Ureter (tissue), 1 donor: ENCODE data around the gene KRT23. TPM values are rescaled to one million over a fixed set of nuclear protein-coding genes. Genes with fewer than 3 reads are reported as not detected.

Source experiments
- total RNA-seq: library from RNA; stranded (reverse); gene quantifications from one replicate; pipeline ENCODE4 v1.2.4, GENCODE V29; 2023
- donor health status: DM: yes; HTN: yes; CAD: no.

Gene KRT23
- total RNA-seq, 1 donor from 2014 or later, result 3.9 TPM

Other genes with a start within 250 kb of the KRT23 start
- gene KRT24, start 233.9 kb downstream of the KRT23 start, total RNA-seq, result 0.52 TPM
- not detected for gene KRT25, start 182.3 kb downstream of the KRT23 start, total RNA-seq
- gene KRT26, start 165.4 kb downstream of the KRT23 start, total RNA-seq, result not detected
- 2.0 TPM for gene KRT27, start 155.1 kb downstream of the KRT23 start, total RNA-seq
- gene KRT28, start 137.7 kb downstream of the KRT23 start, total RNA-seq, result not detected
- 70.1 TPM for gene KRT10, start 115.0 kb downstream of the KRT23 start, total RNA-seq
- gene KRT12, start 70.4 kb downstream of the KRT23 start, total RNA-seq, result not detected
- 4.7 TPM for gene KRT20, start 52.4 kb downstream of the KRT23 start, total RNA-seq
- gene KRT39, start 29.3 kb upstream of the KRT23 start, total RNA-seq, result not detected
- gene KRT40, start 46.7 kb upstream of the KRT23 start, total RNA-seq, result not detected
- not detected for gene KRTAP3-3, start 56.5 kb upstream of the KRT23 start, total RNA-seq
- not detected for gene KRTAP3-2, start 62.3 kb upstream of the KRT23 start, total RNA-seq
- gene KRTAP3-1, start 71.5 kb upstream of the KRT23 start, total RNA-seq, result not detected
- not detected for gene KRTAP1-5, start 89.6 kb upstream of the KRT23 start, total RNA-seq
- not detected for gene KRTAP1-4, start 92.5 kb upstream of the KRT23 start, total RNA-seq
- gene KRTAP1-3, start 97.2 kb upstream of the KRT23 start, total RNA-seq, result not detected
- gene KRTAP1-1, start 103.8 kb upstream of the KRT23 start, total RNA-seq, result not detected
- gene KRTAP2-1, start 109.7 kb upstream of the KRT23 start, total RNA-seq, result not detected
- gene KRTAP2-2, start 117.6 kb upstream of the KRT23 start, total RNA-seq, result not detected
- gene KRTAP2-3, start 122.5 kb upstream of the KRT23 start, total RNA-seq, result not detected
- not detected for gene KRTAP2-4, start 128.2 kb upstream of the KRT23 start, total RNA-seq
- not detected for gene KRTAP4-7, start 146.5 kb upstream of the KRT23 start, total RNA-seq
- not detected for gene KRTAP4-8, start 160.5 kb upstream of the KRT23 start, total RNA-seq
- not detected for gene KRTAP4-16, start 164.6 kb upstream of the KRT23 start, total RNA-seq
- gene KRTAP4-9, start 167.7 kb upstream of the KRT23 start, total RNA-seq, result not detected
- gene KRTAP4-11, start 180.7 kb upstream of the KRT23 start, total RNA-seq, result not detected
- gene KRTAP4-12, start 186.5 kb upstream of the KRT23 start, total RNA-seq, result not detected
- not detected for gene KRTAP4-6, start 202.9 kb upstream of the KRT23 start, total RNA-seq
- gene KRTAP4-5, start 212.2 kb upstream of the KRT23 start, total RNA-seq, result not detected
- not detected for gene KRTAP4-4, start 223.1 kb upstream of the KRT23 start, total RNA-seq
- not detected for gene KRTAP4-3, start 230.6 kb upstream of the KRT23 start, total RNA-seq
- gene KRTAP4-2, start 240.6 kb upstream of the KRT23 start, total RNA-seq, result not detected
- gene KRTAP4-1, start 247.3 kb upstream of the KRT23 start, total RNA-seq, result not detected